SU-DHL-6 (cell line): ENCODE measurements around the gene ZNF467.

ENCODE experiments used
- H2AFZ ChIP-seq: fragments of 200-600 bp; sonication (generic); 2 replicates; pipeline ENCODE4 v1.6.1; 2014; ENCODE audit warnings: low read depth, mild to moderate bottlenecking, moderate library complexity, mixed read lengths, antibody characterized with exemption, low read length; ENCODE audit not compliant: severe bottlenecking
- H3F3A ChIP-seq: fragments of 200-600 bp; shearing (Covaris generic); 2 replicates; pipeline ENCODE4 v1.6.0; 2016; ENCODE audit warnings: antibody characterized with exemption, mild to moderate bottlenecking; ENCODE audit not compliant: insufficient read depth
- H3K27ac ChIP-seq: fragments of 200-600 bp; sonication (generic); 2 replicates; pipeline ENCODE4 v1.5.1; 2016; ENCODE audit warnings: low read depth, mild to moderate bottlenecking, low read length, moderate library complexity, mixed read lengths
- H3K27me3 ChIP-seq: fragments of 200-600 bp; sonication (generic), shearing (Covaris generic); 2 replicates; pipeline ENCODE4 v1.6.0; 2014; ENCODE audit warnings: mild to moderate bottlenecking, low read length
- H3K36me3 ChIP-seq: fragments of 200-600 bp; sonication (generic); 2 replicates; pipeline ENCODE4 v1.6.1; 2014; ENCODE audit warnings: mild to moderate bottlenecking, low read length, mixed read lengths
- H3K4me2 ChIP-seq: fragments of 300-600, 200-600 bp; shearing (Covaris generic), sonication (generic); 2 replicates; pipeline ENCODE4 v1.6.0; 2014; ENCODE audit warnings: low read length, low read depth, mild to moderate bottlenecking; ENCODE audit not compliant: poor library complexity, severe bottlenecking
- H3K4me3 ChIP-seq: fragments of 200-600 bp; sonication (generic); 2 replicates; pipeline ENCODE4 v1.5.1; 2014; ENCODE audit warnings: antibody characterized with exemption, low read length, mild to moderate bottlenecking, mixed read lengths; ENCODE audit not compliant: insufficient read depth, poor library complexity, severe bottlenecking
- H3K79me2 ChIP-seq: fragments of 200-600 bp; sonication (generic); 2 replicates; pipeline ENCODE4 v1.6.1; 2014; ENCODE audit warnings: mild to moderate bottlenecking, low read length, moderate library complexity; ENCODE audit not compliant: insufficient read depth
- H3K9ac ChIP-seq: fragments of 200-600 bp; sonication (generic); 2 replicates; pipeline ENCODE4 v1.7.0; 2014; ENCODE audit warnings: mild to moderate bottlenecking, low read length
- H3K9me2 ChIP-seq: fragments of 200-600 bp; sonication (generic); replicated peaks from 2 replicates; pipeline ENCODE4 v1.6.1; 2014; ENCODE audit warnings: low read length; ENCODE audit not compliant: insufficient read depth
- H3K9me3 ChIP-seq: fragments of 200-600 bp; sonication (generic); 2 replicates; pipeline ENCODE4 v1.6.1; 2014; ENCODE audit warnings: low read length, mixed read lengths; ENCODE audit not compliant: insufficient read depth
- H4K20me1 ChIP-seq: fragments of 200-600 bp; sonication (generic); 2 replicates; pipeline ENCODE4 v1.6.1; 2014; ENCODE audit warnings: low read depth, mild to moderate bottlenecking, antibody characterized with exemption, low read length, moderate library complexity, mixed read lengths
- CTCF ChIP-seq: fragments of 200-600 bp; sonication (generic); IDR thresholded peaks from one replicate; pipeline ENCODE4 v1.5.1; 2017; ENCODE audit warnings: antibody characterized with exemption, mild to moderate bottlenecking, low read length, moderate library complexity; ENCODE audit not compliant: insufficient read depth, poor library complexity, severe bottlenecking
- EZH2phosphoT487 ChIP-seq: fragments of 200-600 bp; sonication (generic), shearing (Covaris generic); conservative IDR thresholded peaks from 2 replicates; pipeline ENCODE4 v1.6.1; 2018; ENCODE audit warnings: mild to moderate bottlenecking, antibody characterized with exemption, low read length, moderate library complexity, mixed read lengths

ZNF467 gene

GRCh38 chr7:149719050-149719899, 54.1 kb downstream of the ZNF467 start:
- no peak overlapping the region for H3K4me2 ChIP-seq
- no peaks in the 10 kb centered on the region for H3K79me2 ChIP-seq
- TF ChIP-seq EZH2phosphoT487 (no peak), CTCF (no peak)
- no peaks in the 10 kb centered on the region for H3F3A ChIP-seq
- no peak overlapping the region for H3K4me3 ChIP-seq
- no peak overlapping the region for H3K9ac ChIP-seq
- no peaks in the 10 kb centered on the region for H3K36me3 ChIP-seq
- H2AFZ ChIP-seq: no peak overlapping the region
- H3K9me3 ChIP-seq: no peaks in the 10 kb centered on the region
- no peaks in the 10 kb centered on the region for H3K27me3 ChIP-seq
- no peaks in the 10 kb centered on the region for H4K20me1 ChIP-seq
- no peak overlapping the region for H3K27ac ChIP-seq
- H3K9me2 ChIP-seq: no peaks in the 10 kb centered on the region

GRCh38 chr7:149718730-149719049, 54.7 kb downstream of the ZNF467 start:
- Histone ChIP-seq H4K20me1 (no peaks in the 10 kb centered on the region), H2AFZ (no peak overlapping the region), H3K36me3 (no peaks in the 10 kb centered on the region), H3K9me3 (no peaks in the 10 kb centered on the region), H3K4me2 (no peak overlapping the region), H3K27ac (no peak overlapping the region), H3K9me2 (no peaks in the 10 kb centered on the region), H3K79me2 (no peaks in the 10 kb centered on the region), H3K9ac (no peak overlapping the region), H3K27me3 (no peaks in the 10 kb centered on the region), H3F3A (no peaks in the 10 kb centered on the region), H3K4me3 (no peak overlapping the region)
- TF ChIP-seq CTCF (no peak), EZH2phosphoT487 (no peak)

GRCh38 chr7:149717481-149717880, 55.9 kb downstream of the ZNF467 start:
- Histone ChIP-seq H3K9ac (no peak overlapping the region), H3K4me2 (no peak overlapping the region), H3K4me3 (no peak overlapping the region)

More at GRCh38 chr7:149717481-149717880, 55.9 kb downstream of the ZNF467 start:
- Histone ChIP-seq H3F3A (no peaks in the 10 kb centered on the region), H3K79me2 (no peaks in the 10 kb centered on the region), H3K27me3 (no peaks in the 10 kb centered on the region), H2AFZ (no peak overlapping the region), H4K20me1 (no peaks in the 10 kb centered on the region), H3K36me3 (no peaks in the 10 kb centered on the region), H3K9me2 (no peaks in the 10 kb centered on the region), H3K9me3 (no peaks in the 10 kb centered on the region), H3K27ac (no peak overlapping the region)
- no peak for TF ChIP-seq CTCF
- TF ChIP-seq EZH2phosphoT487: no peak
